Coronary artery (tissue), 2 donors: ENCODE measurements around the gene NAB2.

Experiments
- DNase-seq: peaks from one replicate; pipeline ENCODE4 v3.0.0-alpha.2; 2017; ENCODE audit warnings: low spot score
- H3K27ac ChIP-seq, 2 donors: fragments of 200-600 bp; sonication (generic); one replicate each; pipeline ENCODE4 v1.5.1; 2016 to 2019
- H3K4me3 ChIP-seq: fragments of 200-600 bp; sonication (generic); 2 replicates; pipeline ENCODE4 v1.5.1; 2016; ENCODE audit warnings: mild to moderate bottlenecking, moderate library complexity
- CTCF ChIP-seq: fragments of 200-600 bp; sonication (generic); IDR thresholded peaks from one replicate; pipeline ENCODE4 v1.5.1; 2019; ENCODE audit warnings: antibody characterized with exemption

NAB2 gene

GRCh38 chr12:57109207-57110103 lies 20.5 kb downstream of the NAB2 start:
- TF ChIP-seq CTCF = no peak
- peak overlapping the region; percentile 98 for H3K27ac ChIP-seq
- H3K4me3 ChIP-seq = peak overlapping the region; percentile 81
- no peak for DNase-seq

- no peak for TF ChIP-seq CTCF
- peak overlapping the region; percentile 81 for H3K4me3 ChIP-seq
- peak overlapping the region; percentile 98 for H3K27ac ChIP-seq
- DNase-seq = no peak
Observed at GRCh38 chr12:57110104-57111030, 21.5 kb downstream of the NAB2 start.

- Histone ChIP-seq H3K27ac (peak within 1 kb of the TSS; percentile 98), H3K4me3 (peak within 1 kb of the TSS; percentile 81)
- peak; percentile 91 for DNase-seq
- no peak for TF ChIP-seq CTCF
Observed at GRCh38 chr12:57111031-57111734, 22.3 kb downstream of the NAB2 start, which contains the start of gene STAT6. Gene STAT6, minus strand, starts transcription at chr12:57111362. Its CDS starts 3,084 bp downstream, at chr12:57108278.

- H3K27ac ChIP-seq = peak overlapping the region; percentile 98
- DNase-seq = no peak
- peak overlapping the region; percentile 81 for H3K4me3 ChIP-seq
- TF ChIP-seq CTCF = no peak
Observed at GRCh38 chr12:57112492-57113294, 23.8 kb downstream of the NAB2 start.

GRCh38 chr12:57116580-57117281 lies 27.8 kb downstream of the NAB2 start:
- Histone ChIP-seq H3K27ac (no peak overlapping the region), H3K4me3 (no peak overlapping the region)
- no peak for TF ChIP-seq CTCF
- no peak for DNase-seq
